Mucosa of stomach (tissue), 1 donor: ENCODE results near the gene FCN1.

Experiments
- H3K27me3 ChIP-seq: one replicate; pipeline ENCODE4 v1.7.0; 2013; ENCODE audit warnings: mild to moderate bottlenecking, low read length; ENCODE audit not compliant: control insufficient read depth, insufficient read depth
- H3K36me3 ChIP-seq: one replicate; pipeline ENCODE4 v1.7.0; 2013; ENCODE audit warnings: low read length; ENCODE audit not compliant: control insufficient read depth, insufficient read depth
- H3K4me1 ChIP-seq: one replicate; pipeline ENCODE4 v1.7.0; 2013; ENCODE audit warnings: mild to moderate bottlenecking, low read length; ENCODE audit not compliant: control insufficient read depth, insufficient read depth
- H3K4me3 ChIP-seq: one replicate; pipeline ENCODE4 v1.7.0; 2013; ENCODE audit warnings: low read length
- H3K9ac ChIP-seq: one replicate; pipeline ENCODE4 v1.7.0; 2013; ENCODE audit warnings: mild to moderate bottlenecking, low read length, moderate library complexity
- H3K9me3 ChIP-seq: one replicate; pipeline ENCODE4 v1.7.0; 2013; ENCODE audit warnings: mild to moderate bottlenecking, low read length, moderate library complexity; ENCODE audit not compliant: control insufficient read depth
- donor health status: Pancreatic carcinoma.

Gene FCN1

GRCh38 chr9:134899168-134899567 is 18.5 kb downstream of the FCN1 start:
- Histone ChIP-seq H3K4me1 (no peaks in the 10 kb centered on the region), H3K27me3 (peaks cover 4% of the 10 kb centered on the region), H3K4me3 (no peak overlapping the region), H3K9ac (no peak overlapping the region), H3K9me3 (no peaks in the 10 kb centered on the region), H3K36me3 (no peaks in the 10 kb centered on the region)

GRCh38 chr9:134898319-134898718 is 19.4 kb downstream of the FCN1 start:
- Histone ChIP-seq H3K27me3 (no peaks in the 10 kb centered on the region), H3K4me3 (no peak overlapping the region), H3K4me1 (no peaks in the 10 kb centered on the region), H3K9ac (no peak overlapping the region), H3K9me3 (no peaks in the 10 kb centered on the region), H3K36me3 (no peaks in the 10 kb centered on the region)

GRCh38 chr9:134897584-134898170 is 20.0 kb downstream of the FCN1 start:
- no peaks in the 10 kb centered on the region for H3K27me3 ChIP-seq
- H3K9ac ChIP-seq = no peak overlapping the region
- H3K9me3 ChIP-seq = no peaks in the 10 kb centered on the region
- no peak overlapping the region for H3K4me3 ChIP-seq
- H3K36me3 ChIP-seq = no peaks in the 10 kb centered on the region
- no peaks in the 10 kb centered on the region for H3K4me1 ChIP-seq

- no peak overlapping the region for H3K4me3 ChIP-seq
- H3K4me1 ChIP-seq = no peaks in the 10 kb centered on the region
- no peaks in the 10 kb centered on the region for H3K9me3 ChIP-seq
- no peak overlapping the region for H3K9ac ChIP-seq
- no peaks in the 10 kb centered on the region for H3K36me3 ChIP-seq
- peaks cover 4% of the 10 kb centered on the region for H3K27me3 ChIP-seq
Observed at GRCh38 chr9:134896834-134897583, 20.7 kb downstream of the FCN1 start.

- no peaks in the 10 kb centered on the region for H3K4me1 ChIP-seq
Observed at GRCh38 chr9:134895908-134896833, 21.5 kb downstream of the FCN1 start.

GRCh38 chr9:134895567-134895907 is 22.2 kb downstream of the FCN1 start:
- H3K36me3 ChIP-seq = no peaks in the 10 kb centered on the region
- H3K4me3 ChIP-seq = no peak overlapping the region
- H3K9me3 ChIP-seq = no peaks in the 10 kb centered on the region
- H3K27me3 ChIP-seq = peaks cover 4% of the 10 kb centered on the region
- no peak overlapping the region for H3K9ac ChIP-seq
- H3K4me1 ChIP-seq = no peaks in the 10 kb centered on the region

More at GRCh38 chr9:134895908-134896833, 21.5 kb downstream of the FCN1 start:
- H3K9me3 ChIP-seq = no peaks in the 10 kb centered on the region
- H3K9ac ChIP-seq = no peak overlapping the region
- H3K36me3 ChIP-seq = no peaks in the 10 kb centered on the region
- H3K27me3 ChIP-seq = peaks cover 4% of the 10 kb centered on the region
- H3K4me3 ChIP-seq = no peak overlapping the region

- H3K9ac ChIP-seq = no peak overlapping the region
Observed at GRCh38 chr9:134895097-134895496, 22.6 kb downstream of the FCN1 start.

GRCh38 chr9:134894136-134894860 is 23.4 kb downstream of the FCN1 start:
- no peaks in the 10 kb centered on the region for H3K4me1 ChIP-seq

More at GRCh38 chr9:134895097-134895496, 22.6 kb downstream of the FCN1 start:
- Histone ChIP-seq H3K4me3 (no peak overlapping the region), H3K4me1 (no peaks in the 10 kb centered on the region), H3K36me3 (no peaks in the 10 kb centered on the region), H3K9me3 (no peaks in the 10 kb centered on the region), H3K27me3 (peaks cover 4% of the 10 kb centered on the region)

GRCh38 chr9:134892820-134893420 is 24.8 kb downstream of the FCN1 start:
- no peaks in the 10 kb centered on the region for H3K9me3 ChIP-seq
- no peaks in the 10 kb centered on the region for H3K36me3 ChIP-seq
- H3K27me3 ChIP-seq = peaks cover 5% of the 10 kb centered on the region
- no peak overlapping the region for H3K9ac ChIP-seq
- no peaks in the 10 kb centered on the region for H3K4me1 ChIP-seq
- no peak overlapping the region for H3K4me3 ChIP-seq

More at GRCh38 chr9:134894136-134894860, 23.4 kb downstream of the FCN1 start:
- no peak overlapping the region for H3K9ac ChIP-seq
- H3K27me3 ChIP-seq = peaks cover 4% of the 10 kb centered on the region
- H3K36me3 ChIP-seq = no peaks in the 10 kb centered on the region
- no peaks in the 10 kb centered on the region for H3K9me3 ChIP-seq
- no peak overlapping the region for H3K4me3 ChIP-seq

GRCh38 chr9:134892221-134892620 is 25.5 kb downstream of the FCN1 start:
- H3K4me1 ChIP-seq = no peaks in the 10 kb centered on the region
- no peaks in the 10 kb centered on the region for H3K36me3 ChIP-seq

GRCh38 chr9:134891713-134892112 is 26.0 kb downstream of the FCN1 start:
- no peak overlapping the region for H3K4me3 ChIP-seq
- no peak overlapping the region for H3K9ac ChIP-seq
- H3K27me3 ChIP-seq = peaks cover 7% of the 10 kb centered on the region
- no peaks in the 10 kb centered on the region for H3K9me3 ChIP-seq
- no peaks in the 10 kb centered on the region for H3K36me3 ChIP-seq
- H3K4me1 ChIP-seq = no peaks in the 10 kb centered on the region

More at GRCh38 chr9:134892221-134892620, 25.5 kb downstream of the FCN1 start:
- H3K4me3 ChIP-seq = no peak overlapping the region
- peaks cover 7% of the 10 kb centered on the region for H3K27me3 ChIP-seq
- no peaks in the 10 kb centered on the region for H3K9me3 ChIP-seq
- no peak overlapping the region for H3K9ac ChIP-seq
